ENCODE data around the gene CHKB.

Gene CHKB

DNA sequence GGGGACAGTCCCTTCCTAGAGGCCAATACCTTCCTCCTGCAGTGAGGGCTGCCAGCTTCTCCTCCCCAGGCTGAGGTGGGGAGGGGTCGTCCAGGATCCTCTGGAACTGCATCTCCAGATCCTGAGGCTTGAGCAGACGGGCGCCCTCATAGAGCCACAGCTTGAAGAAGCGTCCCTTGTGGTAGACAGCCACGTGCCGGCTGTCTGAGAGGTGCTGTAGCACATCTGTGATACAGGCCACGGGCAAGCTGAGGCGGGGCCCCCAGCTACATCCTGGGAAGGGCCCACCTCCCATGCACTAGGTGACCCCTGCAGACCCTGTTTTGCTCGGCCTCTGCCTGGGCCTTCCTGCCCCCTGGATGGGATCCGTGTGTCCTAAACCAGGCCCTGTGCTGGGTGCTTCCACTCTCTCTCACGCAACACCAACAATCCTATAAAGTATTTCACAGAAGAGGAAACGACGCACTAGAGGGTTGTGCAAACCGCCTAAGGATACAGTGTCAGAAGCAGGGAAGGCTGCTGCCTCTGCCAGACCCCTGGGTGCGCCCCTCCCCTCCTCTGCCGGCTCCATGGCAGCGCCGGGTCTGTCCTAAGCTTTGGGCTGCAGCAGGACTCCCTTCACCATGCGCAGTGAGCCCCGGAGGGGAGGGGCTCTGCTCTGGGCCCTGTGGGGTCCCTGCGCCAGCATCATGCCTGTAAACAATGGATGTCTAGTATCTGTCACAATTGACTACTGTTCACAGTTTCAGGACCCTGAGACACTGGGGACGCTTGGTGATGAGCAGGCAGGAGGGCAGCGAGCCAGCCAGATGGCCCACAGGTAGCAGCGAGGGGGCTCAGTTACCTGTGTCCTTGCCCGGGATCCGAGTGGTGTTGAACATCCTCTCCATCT is 8.9 kb downstream of the CHKB start:
- Histone ChIP-seq H3K4me3 (ENCODE audit: insufficient read depth, low read depth, low read length) (no peak overlapping the region), H3K4me1 (ENCODE audit: control insufficient read depth, insufficient read depth, low read length) (no peaks in the 10 kb centered on the region), H3K36me3 (ENCODE audit: control insufficient read depth, insufficient read depth, low read length) (peaks cover 35% of the 10 kb centered on the region), H3K9me3 (ENCODE audit: control insufficient read depth, low read length) (no peaks in the 10 kb centered on the region), H3K27ac (ENCODE audit: insufficient read depth, low read depth, low read length, poor library complexity, severe bottlenecking) (no peak overlapping the region), H3K27me3 (ENCODE audit: control insufficient read depth, insufficient read depth, low read length, poor library complexity, severe bottlenecking) (no peaks in the 10 kb centered on the region)
- WGBS, 2 experiments, result 95% methylated on average over 26 of the region's 26 CpGs

DNA sequence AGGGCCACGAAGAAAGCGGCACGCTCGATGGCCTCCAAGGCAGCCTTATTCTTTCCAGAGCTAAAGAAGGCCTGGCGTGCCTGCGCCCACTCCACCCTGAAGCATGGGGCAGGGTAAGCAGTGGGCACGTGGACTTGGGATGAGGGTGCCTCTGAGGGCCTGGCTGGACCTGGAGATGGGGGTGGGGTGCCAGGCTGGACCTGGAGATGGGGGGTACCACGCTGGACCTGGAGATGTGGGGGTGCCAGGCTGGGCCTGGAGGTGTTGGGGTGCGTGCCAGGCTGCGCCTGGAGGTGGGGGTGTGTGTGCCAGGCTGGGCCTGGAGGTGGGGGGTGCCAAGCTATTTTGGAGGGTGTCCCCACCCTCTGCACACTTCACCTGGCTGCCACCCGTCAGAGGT is 9.7 kb downstream of the CHKB start:
- no peaks in the 10 kb centered on the region for H3K9me3 ChIP-seq (ENCODE audit: control insufficient read depth, low read length)
- WGBS, 2 experiments, result 96 to 97% methylated on average over 11 of the region's 11 CpGs
- no peak overlapping the region for H3K27ac ChIP-seq (ENCODE audit: insufficient read depth, low read depth, low read length, poor library complexity, severe bottlenecking)
- no peak overlapping the region for H3K4me3 ChIP-seq (ENCODE audit: insufficient read depth, low read depth, low read length)
- peaks cover 35% of the 10 kb centered on the region for H3K36me3 ChIP-seq (ENCODE audit: control insufficient read depth, insufficient read depth, low read length)
- no peaks in the 10 kb centered on the region for H3K27me3 ChIP-seq (ENCODE audit: control insufficient read depth, insufficient read depth, low read length, poor library complexity, severe bottlenecking)
- H3K4me1 ChIP-seq (ENCODE audit: control insufficient read depth, insufficient read depth, low read length), result no peaks in the 10 kb centered on the region

DNA sequence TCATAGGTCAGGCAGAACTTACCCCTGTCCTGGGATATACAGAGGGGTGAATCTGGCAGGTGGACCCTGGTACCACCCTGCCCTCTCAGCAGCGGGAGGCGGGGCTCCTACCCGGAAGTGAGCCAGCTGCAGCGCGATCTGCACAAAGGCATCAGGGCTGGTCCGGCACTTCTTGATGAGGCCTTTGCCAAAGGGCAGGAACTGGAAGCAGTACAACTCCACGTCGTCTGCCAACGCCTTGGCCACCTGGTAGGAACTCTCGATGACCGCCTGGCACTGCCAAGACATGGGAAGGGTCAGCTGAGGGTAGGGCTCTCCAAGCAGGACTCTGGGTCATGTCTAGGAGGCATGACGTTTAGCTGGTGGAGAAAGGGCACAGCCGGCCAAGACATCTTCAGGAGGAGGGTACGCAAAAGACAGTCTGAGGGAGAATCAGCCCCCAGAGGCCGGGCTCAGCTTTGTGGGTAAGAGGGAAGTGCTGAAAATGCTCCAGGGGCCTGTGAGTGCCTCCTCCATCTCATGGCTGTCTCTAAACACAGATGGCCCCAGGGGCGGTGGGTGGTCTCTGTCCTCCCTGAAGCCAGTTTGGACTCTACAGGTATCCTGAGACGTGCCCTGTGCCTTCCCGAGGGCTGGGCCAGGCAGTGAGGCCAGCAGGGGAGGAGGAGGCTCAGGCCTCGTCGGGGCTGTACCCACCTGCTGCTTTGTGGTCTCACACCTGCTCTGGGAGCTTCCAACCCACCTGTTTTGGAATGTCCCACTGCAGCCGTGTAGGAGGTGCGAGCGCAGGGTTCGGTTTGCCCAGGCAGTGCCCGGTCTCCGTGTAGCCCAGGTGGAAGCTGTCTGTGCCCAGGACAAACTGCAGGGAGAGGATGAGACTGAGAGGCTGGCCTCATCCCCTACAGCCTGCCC is 11.1 kb downstream of the CHKB start:
- Histone ChIP-seq H3K4me1 (ENCODE audit: control insufficient read depth, insufficient read depth, low read length) (no peaks in the 10 kb centered on the region), H3K27me3 (ENCODE audit: control insufficient read depth, insufficient read depth, low read length, poor library complexity, severe bottlenecking) (no peaks in the 10 kb centered on the region), H3K27ac (ENCODE audit: insufficient read depth, low read depth, low read length, poor library complexity, severe bottlenecking) (no peak overlapping the region), H3K9me3 (ENCODE audit: control insufficient read depth, low read length) (no peaks in the 10 kb centered on the region), H3K4me3 (ENCODE audit: insufficient read depth, low read depth, low read length) (no peak overlapping the region), H3K36me3 (ENCODE audit: control insufficient read depth, insufficient read depth, low read length) (peaks cover 40% of the 10 kb centered on the region)
- WGBS, 2 experiments, result 92 to 94% methylated on average over 26 of the region's 26 CpGs

DNA sequence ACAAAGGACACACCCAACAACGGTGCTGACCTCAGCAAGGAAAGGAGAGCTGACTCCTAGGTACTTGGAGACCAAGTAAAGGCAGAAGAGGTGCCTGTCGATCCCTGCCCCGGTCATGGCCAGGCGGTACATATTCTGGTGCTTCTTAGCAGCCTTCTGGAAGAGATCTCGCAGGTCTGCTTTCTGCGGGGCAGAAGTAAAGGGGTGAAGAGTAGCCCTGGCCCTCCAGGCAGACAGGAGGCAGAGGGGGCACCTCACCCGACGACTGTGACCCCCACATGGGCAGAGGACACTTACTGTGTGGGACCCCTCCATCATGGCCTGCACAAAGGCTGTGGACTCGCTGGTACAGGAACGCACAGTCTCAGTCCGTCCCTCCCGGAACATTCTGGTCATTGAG is 11.8 kb downstream of the CHKB start:
- H3K36me3 ChIP-seq (ENCODE audit: control insufficient read depth, insufficient read depth, low read length), result peaks cover 40% of the 10 kb centered on the region

DNA sequence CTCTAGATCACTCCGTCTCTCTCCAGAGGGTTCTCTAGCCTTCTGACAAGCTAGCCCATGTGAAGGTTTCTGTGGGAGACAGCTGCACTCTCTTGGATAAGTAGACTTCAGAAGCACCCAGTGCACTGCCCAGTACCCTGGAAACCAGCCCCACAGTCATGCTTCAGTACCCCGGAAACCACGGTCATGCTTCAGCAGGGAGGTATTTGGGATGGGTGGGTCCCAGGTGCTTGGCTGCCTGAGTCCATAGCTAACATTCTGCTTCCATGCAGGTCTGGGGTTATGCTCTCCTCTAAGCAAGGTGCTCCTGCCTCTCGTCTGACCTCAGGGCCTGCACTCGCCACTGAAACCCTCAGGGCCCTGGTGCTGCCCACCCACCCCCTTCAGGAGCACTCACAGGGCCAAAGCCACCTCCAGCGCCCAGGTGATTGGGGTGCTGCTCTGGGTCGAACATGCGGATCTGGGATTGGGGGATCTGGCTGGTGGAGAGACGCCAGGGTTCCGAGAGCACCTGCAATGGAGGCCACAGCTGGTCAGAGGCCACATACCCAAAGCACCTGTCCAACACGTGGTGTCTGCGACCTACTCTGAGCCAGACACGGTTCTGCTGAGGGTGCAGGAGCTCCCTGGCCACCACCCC is 12.6 kb downstream of the CHKB start:
- Histone ChIP-seq H3K4me1 (ENCODE audit: control insufficient read depth, insufficient read depth, low read length) (no peaks in the 10 kb centered on the region), H3K36me3 (ENCODE audit: control insufficient read depth, insufficient read depth, low read length) (peaks cover 40% of the 10 kb centered on the region), H3K27ac (ENCODE audit: insufficient read depth, low read depth, low read length, poor library complexity, severe bottlenecking) (no peak overlapping the region), H3K9me3 (ENCODE audit: control insufficient read depth, low read length) (no peaks in the 10 kb centered on the region), H3K4me3 (ENCODE audit: insufficient read depth, low read depth, low read length) (no peak overlapping the region), H3K27me3 (ENCODE audit: control insufficient read depth, insufficient read depth, low read length, poor library complexity, severe bottlenecking) (no peaks in the 10 kb centered on the region)
- WGBS, 2 experiments, result 95 to 97% methylated on average over 13 of the region's 13 CpGs

More for the DNA sequence above, 11.8 kb downstream of the CHKB start:
- Histone ChIP-seq H3K4me3 (ENCODE audit: insufficient read depth, low read depth, low read length) (no peak overlapping the region), H3K9me3 (ENCODE audit: control insufficient read depth, low read length) (no peaks in the 10 kb centered on the region), H3K27me3 (ENCODE audit: control insufficient read depth, insufficient read depth, low read length, poor library complexity, severe bottlenecking) (no peaks in the 10 kb centered on the region), H3K27ac (ENCODE audit: insufficient read depth, low read depth, low read length, poor library complexity, severe bottlenecking) (no peak overlapping the region), H3K4me1 (ENCODE audit: control insufficient read depth, insufficient read depth, low read length) (no peaks in the 10 kb centered on the region)
- 96 to 97% methylated on average over 12 of the region's 12 CpGs for WGBS, 2 experiments

DNA sequence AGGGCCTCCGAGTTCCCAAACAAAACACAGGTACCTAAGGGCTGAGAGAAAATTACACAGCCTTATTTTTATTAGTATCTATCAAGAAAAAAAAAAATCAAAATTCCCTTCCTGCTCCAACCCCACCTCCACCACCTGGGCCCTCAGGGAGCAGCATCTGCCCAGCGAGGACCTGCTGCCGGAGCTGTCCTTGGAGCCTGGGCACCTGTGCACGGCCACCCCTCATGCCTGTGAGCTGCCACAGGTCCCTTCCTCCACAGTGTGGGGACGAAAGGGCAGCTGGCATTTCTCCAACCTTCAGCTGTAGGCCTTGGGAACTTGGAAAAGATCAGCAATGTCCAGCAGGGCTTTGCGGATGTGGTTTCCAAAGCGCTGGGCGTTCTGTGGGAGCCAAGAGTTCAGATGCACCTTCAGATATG is 13.6 kb downstream of the CHKB start:
- Histone ChIP-seq H3K36me3 (ENCODE audit: control insufficient read depth, insufficient read depth, low read length) (peaks cover 40% of the 10 kb centered on the region), H3K27ac (ENCODE audit: insufficient read depth, low read depth, low read length, poor library complexity, severe bottlenecking) (no peak overlapping the region), H3K27me3 (ENCODE audit: control insufficient read depth, insufficient read depth, low read length, poor library complexity, severe bottlenecking) (peaks cover 9% of the 10 kb centered on the region), H3K9me3 (ENCODE audit: control insufficient read depth, low read length) (no peaks in the 10 kb centered on the region), H3K4me3 (ENCODE audit: insufficient read depth, low read depth, low read length) (no peak overlapping the region), H3K4me1 (ENCODE audit: control insufficient read depth, insufficient read depth, low read length) (no peaks in the 10 kb centered on the region)
- WGBS, 2 experiments, result 95% methylated on average over 7 of the region's 8 CpGs

DNA sequence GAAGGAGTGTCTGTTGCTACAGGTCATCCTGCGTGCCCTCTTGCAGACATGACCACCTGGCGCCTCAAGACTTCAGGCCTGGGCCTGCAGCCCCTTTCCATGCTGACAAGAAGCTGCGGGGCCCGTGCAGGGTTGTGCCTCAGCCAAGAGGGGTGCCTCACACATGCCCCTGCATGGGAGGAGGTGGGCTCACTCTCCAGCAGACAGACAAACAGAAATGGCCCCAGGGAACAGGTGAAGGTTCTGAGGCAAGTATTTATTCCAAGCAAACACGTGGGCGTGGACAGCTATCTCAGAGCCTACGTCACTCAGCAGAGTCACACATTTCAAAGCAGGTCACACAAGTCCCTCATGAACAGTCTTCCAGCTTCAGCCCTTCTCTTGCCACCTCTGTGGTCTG is 14.0 kb downstream of the CHKB start:
- peaks cover 40% of the 10 kb centered on the region for H3K36me3 ChIP-seq (ENCODE audit: control insufficient read depth, insufficient read depth, low read length)
- no peak overlapping the region for H3K4me3 ChIP-seq (ENCODE audit: insufficient read depth, low read depth, low read length)
- WGBS, 2 experiments, result 96 to 98% methylated on average over 7 of the region's 7 CpGs
- H3K9me3 ChIP-seq (ENCODE audit: control insufficient read depth, low read length), result no peaks in the 10 kb centered on the region
- H3K4me1 ChIP-seq (ENCODE audit: control insufficient read depth, insufficient read depth, low read length), result no peaks in the 10 kb centered on the region
- H3K27ac ChIP-seq (ENCODE audit: insufficient read depth, low read depth, low read length, poor library complexity, severe bottlenecking), result no peak overlapping the region
- H3K27me3 ChIP-seq (ENCODE audit: control insufficient read depth, insufficient read depth, low read length, poor library complexity, severe bottlenecking), result peaks cover 13% of the 10 kb centered on the region

DNA sequence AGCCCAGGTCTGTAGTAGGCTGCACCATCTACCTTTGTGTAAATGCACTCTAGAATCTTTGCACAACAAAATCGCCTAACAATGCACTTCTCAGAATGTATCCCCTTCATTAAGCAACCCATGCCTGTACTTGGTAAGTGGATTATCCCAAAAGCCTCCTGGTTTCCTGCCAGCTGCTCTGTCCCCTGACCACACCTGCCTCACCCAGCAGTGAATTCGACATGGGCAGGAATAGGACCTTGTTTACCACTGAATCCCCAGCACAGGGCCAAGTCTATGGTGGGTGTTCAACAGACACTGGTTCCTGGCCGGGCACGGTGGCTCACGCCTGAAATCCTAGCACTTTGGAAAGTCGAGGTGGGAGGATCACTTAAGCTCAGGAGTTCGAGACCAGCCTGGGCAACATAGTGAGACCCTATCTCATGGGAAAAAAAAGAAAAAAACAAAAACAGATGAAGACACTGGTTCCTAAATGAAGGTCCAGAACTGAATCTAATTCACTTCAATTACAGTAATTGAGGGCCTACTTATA is 14.9 kb downstream of the CHKB start:
- no peaks in the 10 kb centered on the region for H3K4me1 ChIP-seq (ENCODE audit: control insufficient read depth, insufficient read depth, low read length)
- 92 to 94% methylated on average over 7 of the region's 7 CpGs for WGBS, 2 experiments
- no peak overlapping the region for H3K27ac ChIP-seq (ENCODE audit: insufficient read depth, low read depth, low read length, poor library complexity, severe bottlenecking)
- no peaks in the 10 kb centered on the region for H3K9me3 ChIP-seq (ENCODE audit: control insufficient read depth, low read length)
- H3K4me3 ChIP-seq (ENCODE audit: insufficient read depth, low read depth, low read length), result no peak overlapping the region
- peaks cover 20% of the 10 kb centered on the region for H3K27me3 ChIP-seq (ENCODE audit: control insufficient read depth, insufficient read depth, low read length, poor library complexity, severe bottlenecking)
- peaks cover 37% of the 10 kb centered on the region for H3K36me3 ChIP-seq (ENCODE audit: control insufficient read depth, insufficient read depth, low read length)

DNA sequence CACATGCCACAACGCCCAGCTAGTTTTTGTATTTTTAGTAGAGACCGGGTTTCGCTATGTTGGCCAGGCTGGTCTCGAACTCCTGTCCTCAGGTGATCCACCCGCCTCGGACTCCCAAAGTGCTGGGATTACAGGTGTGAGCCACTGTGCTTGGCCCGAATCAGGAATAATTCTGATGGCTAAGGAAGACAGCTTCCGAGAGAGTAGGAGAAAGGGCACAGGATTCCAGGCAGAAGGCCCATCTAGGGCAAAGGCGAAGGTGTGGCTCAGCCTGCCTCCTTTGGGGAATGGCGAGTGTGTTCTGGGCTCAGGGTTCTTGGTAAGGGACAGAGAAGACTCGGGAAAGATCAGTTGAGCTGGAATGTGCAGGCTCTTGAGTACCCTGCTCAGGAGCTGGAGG is 18.4 kb downstream of the CHKB start:
- H3K4me1 ChIP-seq (ENCODE audit: control insufficient read depth, insufficient read depth, low read length), result no peaks in the 10 kb centered on the region
- WGBS, 2 experiments, result 88 to 90% methylated on average over 11 of the region's 11 CpGs
- H3K27ac ChIP-seq (ENCODE audit: insufficient read depth, low read depth, low read length, poor library complexity, severe bottlenecking), result no peak overlapping the region
- H3K36me3 ChIP-seq (ENCODE audit: control insufficient read depth, insufficient read depth, low read length), result peaks cover 6% of the 10 kb centered on the region
- no peaks in the 10 kb centered on the region for H3K9me3 ChIP-seq (ENCODE audit: control insufficient read depth, low read length)
- no peak overlapping the region for H3K4me3 ChIP-seq (ENCODE audit: insufficient read depth, low read depth, low read length)
- peaks cover 20% of the 10 kb centered on the region for H3K27me3 ChIP-seq (ENCODE audit: control insufficient read depth, insufficient read depth, low read length, poor library complexity, severe bottlenecking)

Data from ectodermal cell (in vitro differentiated cells).